Fibroblast of mammary gland (primary cell): ENCODE data around the gene ZMYM2.
A peak's percentile ranks its signal among the peaks of the same experiment; 100 is the strongest.

ENCODE experiments used
- DNase-seq: peaks from one replicate; pipeline ENCODE4 v3.0.0-alpha.2; 2010; ENCODE audit warnings: low read depth
- H3K4me3 ChIP-seq: 2 replicates; pipeline ENCODE4 v1.5.1; 2011; ENCODE audit warnings: low read depth, mild to moderate bottlenecking, low read length, moderate library complexity; ENCODE audit not compliant: control insufficient read depth
- TF ChIP-seq, protein P1 (sequence below): conservative IDR thresholded peaks from 2 replicates; pipeline ENCODE4 v1.5.1; 2011; ENCODE audit warnings: low read depth, low read length, inconsistent platforms; ENCODE audit not compliant: control insufficient read depth, insufficient read depth

The ZMYM2 gene

DNA sequence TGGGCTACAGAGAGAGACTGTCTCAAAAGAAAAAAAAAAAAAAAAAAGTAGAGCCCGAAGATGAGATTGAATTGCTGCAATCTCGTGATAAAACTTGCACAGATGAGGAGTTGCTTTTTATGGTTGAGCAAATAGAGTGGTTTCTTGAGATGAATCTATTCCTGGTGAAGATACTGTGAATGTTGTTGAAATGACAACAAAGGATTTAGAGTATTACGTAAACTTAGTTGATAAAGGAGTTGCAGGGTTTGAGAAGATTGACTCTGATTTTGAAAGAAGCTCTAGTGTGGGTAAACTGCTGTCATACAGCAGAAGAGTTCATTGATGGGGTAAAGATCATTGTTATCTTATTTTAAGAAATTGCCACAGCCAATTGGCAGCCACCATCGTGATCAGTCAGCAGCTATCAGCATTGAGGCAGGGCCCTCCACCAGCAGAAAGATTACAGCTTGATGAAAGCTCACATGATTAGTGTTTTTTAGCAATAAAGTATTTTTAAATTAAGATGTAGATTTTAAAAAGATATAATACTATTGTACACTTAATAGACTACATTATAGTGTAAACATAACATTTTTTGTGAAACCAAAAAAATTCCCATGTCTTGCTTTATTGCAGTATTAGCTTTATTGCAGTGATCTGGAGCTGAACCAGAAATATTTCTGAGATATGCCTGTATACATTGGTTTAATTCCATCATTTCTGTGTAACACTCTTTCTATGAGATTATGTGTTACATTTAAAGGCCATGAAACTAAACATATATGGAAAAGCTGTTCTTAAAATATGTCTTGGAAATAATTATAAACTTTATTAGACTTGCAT, 43.1 kb downstream of the ZMYM2 start:
- DNase-seq: no peak
- H3K4me3 ChIP-seq: no peak overlapping the region
- TF ChIP-seq, protein P1, sequence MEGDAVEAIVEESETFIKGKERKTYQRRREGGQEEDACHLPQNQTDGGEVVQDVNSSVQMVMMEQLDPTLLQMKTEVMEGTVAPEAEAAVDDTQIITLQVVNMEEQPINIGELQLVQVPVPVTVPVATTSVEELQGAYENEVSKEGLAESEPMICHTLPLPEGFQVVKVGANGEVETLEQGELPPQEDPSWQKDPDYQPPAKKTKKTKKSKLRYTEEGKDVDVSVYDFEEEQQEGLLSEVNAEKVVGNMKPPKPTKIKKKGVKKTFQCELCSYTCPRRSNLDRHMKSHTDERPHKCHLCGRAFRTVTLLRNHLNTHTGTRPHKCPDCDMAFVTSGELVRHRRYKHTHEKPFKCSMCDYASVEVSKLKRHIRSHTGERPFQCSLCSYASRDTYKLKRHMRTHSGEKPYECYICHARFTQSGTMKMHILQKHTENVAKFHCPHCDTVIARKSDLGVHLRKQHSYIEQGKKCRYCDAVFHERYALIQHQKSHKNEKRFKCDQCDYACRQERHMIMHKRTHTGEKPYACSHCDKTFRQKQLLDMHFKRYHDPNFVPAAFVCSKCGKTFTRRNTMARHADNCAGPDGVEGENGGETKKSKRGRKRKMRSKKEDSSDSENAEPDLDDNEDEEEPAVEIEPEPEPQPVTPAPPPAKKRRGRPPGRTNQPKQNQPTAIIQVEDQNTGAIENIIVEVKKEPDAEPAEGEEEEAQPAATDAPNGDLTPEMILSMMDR: no peak

DNA sequence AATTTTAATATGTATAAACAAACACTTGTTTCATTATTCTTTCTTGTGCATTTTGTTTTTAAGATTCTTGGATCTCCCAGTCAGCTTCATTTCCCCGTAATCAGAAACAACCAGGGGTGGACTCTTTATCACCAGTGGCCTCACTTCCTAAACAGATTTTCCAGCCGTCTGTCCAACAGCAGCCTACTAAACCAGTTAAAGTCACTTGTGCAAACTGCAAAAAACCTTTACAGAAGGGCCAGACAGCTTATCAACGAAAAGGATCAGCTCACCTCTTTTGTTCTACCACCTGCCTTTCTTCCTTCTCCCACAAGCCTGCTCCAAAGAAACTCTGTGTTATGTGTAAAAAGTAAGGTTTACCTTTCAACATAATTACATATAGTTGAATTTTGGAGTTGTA, 44.3 kb downstream of the ZMYM2 start:
- TF ChIP-seq, protein P1: no peak
- no peak for DNase-seq
- H3K4me3 ChIP-seq: no peak overlapping the region

DNA sequence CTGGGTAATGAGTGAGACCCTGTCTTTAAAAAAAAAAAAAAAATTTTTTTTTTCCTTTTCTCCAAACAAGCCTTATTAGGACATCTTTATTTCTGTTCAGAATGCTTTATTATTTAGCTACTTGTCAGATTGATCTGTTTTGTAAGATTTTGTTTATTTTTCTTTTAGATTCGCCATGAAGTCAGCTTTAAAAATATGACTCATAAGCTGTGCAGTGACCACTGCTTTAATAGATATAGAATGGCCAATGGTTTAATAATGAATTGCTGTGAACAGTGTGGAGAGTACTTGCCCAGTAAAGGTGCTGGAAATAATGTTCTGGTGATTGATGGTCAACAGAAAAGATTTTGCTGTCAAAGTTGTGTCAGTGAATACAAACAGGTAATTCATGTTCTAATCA, 47.7 kb downstream of the ZMYM2 start:
- no peak overlapping the region for H3K4me3 ChIP-seq
- TF ChIP-seq, protein P1: no peak
- peak; percentile 55 for DNase-seq

DNA sequence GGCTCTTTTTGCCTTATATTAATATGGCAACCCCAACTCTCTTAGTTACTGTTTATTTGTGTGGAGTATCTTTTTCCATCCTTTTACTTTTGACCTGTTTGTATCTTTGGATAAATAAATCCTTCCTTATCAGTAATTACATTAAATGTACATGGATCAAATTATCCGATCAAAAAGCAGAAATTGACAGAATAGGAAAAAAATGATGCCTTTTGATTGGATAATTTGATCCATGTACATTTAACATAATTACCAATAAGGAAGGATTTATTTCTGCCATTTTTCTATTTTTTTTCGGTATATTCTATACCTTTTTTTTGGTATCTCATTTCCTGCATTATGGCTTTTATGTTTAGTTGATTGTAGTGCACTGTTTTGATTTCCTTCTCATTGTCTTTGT, 57.2 kb downstream of the ZMYM2 start:
- DNase-seq: no peak
- TF ChIP-seq, protein P1: no peak
- H3K4me3 ChIP-seq: no peak overlapping the region

DNA sequence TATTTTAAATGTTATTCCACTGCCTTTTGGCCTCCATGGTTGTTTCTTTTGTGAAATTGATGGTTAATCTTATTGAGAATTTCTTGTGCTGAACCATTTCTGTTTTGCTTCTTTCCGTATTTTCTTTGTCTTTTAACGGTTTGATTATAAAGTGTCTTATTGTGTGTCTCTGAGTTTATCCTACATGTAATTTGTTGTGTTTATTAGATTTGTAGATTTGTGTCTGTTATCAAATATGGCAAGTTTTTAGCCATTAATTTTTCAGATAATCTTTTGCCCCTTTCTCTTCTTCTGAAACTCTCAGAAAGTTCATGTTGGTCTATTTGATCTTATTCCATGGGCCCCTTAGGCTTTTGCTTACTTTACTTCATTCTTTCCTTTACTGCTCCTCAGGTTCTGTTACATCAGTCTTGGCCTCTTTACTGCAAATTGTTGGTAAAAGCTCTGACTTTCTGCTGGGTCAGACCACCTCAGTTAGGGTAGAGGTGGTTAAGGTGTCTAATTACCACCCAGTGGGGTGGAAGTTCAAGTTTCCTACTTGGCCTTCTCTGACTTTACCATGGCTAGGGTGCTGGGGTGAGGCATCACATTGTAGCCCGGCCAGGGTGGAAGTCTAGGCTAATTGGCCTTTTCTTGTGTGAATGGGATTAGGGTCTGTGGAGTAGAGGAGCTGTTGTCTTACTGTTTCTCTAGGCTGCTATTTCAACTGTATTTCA, 58.3 kb downstream of the ZMYM2 start:
- no peak for DNase-seq
- no peak overlapping the region for H3K4me3 ChIP-seq

DNA sequence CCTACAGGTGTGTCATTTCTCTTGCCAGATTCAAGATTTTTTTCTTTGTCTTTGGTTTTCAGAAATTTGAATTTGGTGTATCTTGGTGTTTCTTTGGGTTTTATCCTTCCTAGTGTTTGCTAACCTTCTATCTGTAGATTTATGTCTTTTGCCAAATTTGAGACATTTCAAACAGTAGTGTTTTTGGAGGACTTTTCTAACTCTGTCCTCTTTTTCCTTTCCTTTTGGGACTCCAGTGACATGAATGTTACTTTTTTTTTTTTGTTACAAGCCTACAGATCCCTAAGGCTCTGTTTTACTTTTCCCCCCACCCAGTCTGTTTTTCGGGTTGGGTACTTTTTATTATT, 58.8 kb downstream of the ZMYM2 start:
- H3K4me3 ChIP-seq: no peak overlapping the region
- TF ChIP-seq, protein P1: no peak
- no peak for DNase-seq

More for the DNA sequence above, 58.3 kb downstream of the ZMYM2 start:
- TF ChIP-seq, protein P1: no peak

DNA sequence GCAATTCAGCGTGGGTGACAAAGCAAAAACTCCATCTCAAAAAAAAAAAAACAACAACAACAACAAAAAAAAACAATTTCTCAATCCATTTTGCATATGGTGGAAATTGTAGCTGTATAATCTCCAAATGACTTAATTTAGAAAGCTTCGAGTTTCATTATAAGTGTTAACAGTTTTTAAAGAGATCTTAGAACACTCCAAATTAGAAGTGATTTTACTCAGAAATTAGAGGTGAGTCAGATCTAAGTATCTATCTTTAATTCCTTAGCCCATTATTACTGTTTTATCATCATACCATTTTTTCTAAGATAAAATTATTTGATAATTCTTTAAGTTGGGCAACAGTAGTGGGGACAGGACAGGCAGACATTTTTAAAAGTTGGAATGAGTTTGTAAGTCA, 60.5 kb downstream of the ZMYM2 start:
- TF ChIP-seq, protein P1: no peak
- no peak overlapping the region for H3K4me3 ChIP-seq
- no peak for DNase-seq
